ENCODE data around the gene FAM174B.

GRCh38 chr15:92586383-92586942 is 69.1 kb downstream of the FAM174B start:
- TF ChIP-seq POLR2AphosphoS5 (IDR thresholded peaks at IDR 0.05; ENCODE audit: insufficient read depth in 1 of 2, low read depth in 1 of 2), result no peak
- no peak for TF ChIP-seq POLR2A (IDR thresholded peaks at IDR 0.05)
